OCI-LY1 (cell line): Measurements from ENCODE around the gene OPTC.

Experiments used
- H2AFZ ChIP-seq: fragments of 200-600 bp; sonication (generic), shearing (Covaris generic); 2 replicates; pipeline ENCODE4 v1.6.0; 2014; ENCODE audit warnings: antibody characterized with exemption, mild to moderate bottlenecking, low read length
- H3F3A ChIP-seq: fragments of 200-600 bp; sonication (generic), shearing (Covaris generic); 2 replicates; pipeline ENCODE4 v1.6.0; 2014; ENCODE audit warnings: mild to moderate bottlenecking, antibody characterized with exemption, low read length, moderate library complexity; ENCODE audit not compliant: insufficient read depth
- H3K27ac ChIP-seq: fragments of 200-600 bp; sonication (generic); 2 replicates; pipeline ENCODE4 v1.5.1; 2014; ENCODE audit warnings: low read length, mixed run types, mild to moderate bottlenecking, low read depth; ENCODE audit not compliant: poor library complexity, severe bottlenecking
- H3K27me3 ChIP-seq: fragments of 200-600 bp; sonication (generic); 2 replicates; pipeline ENCODE4 v1.6.0; 2014; ENCODE audit warnings: antibody characterized with exemption, mild to moderate bottlenecking, low read length, moderate library complexity; ENCODE audit not compliant: insufficient read depth
- H3K36me3 ChIP-seq: fragments of 200-600 bp; sonication (generic); 2 replicates; pipeline ENCODE4 v1.6.1; 2014; ENCODE audit warnings: mild to moderate bottlenecking, antibody characterized with exemption, low read length, moderate library complexity, mixed read lengths; ENCODE audit not compliant: insufficient read depth
- H3K4me1 ChIP-seq: fragments of 200-600 bp; sonication (generic); 2 replicates; pipeline ENCODE4 v1.5.1; 2014; ENCODE audit warnings: mild to moderate bottlenecking, low read length, moderate library complexity; ENCODE audit not compliant: insufficient read depth, severe bottlenecking
- H3K4me2 ChIP-seq: fragments of 200-600 bp; sonication (generic), shearing (Covaris generic); 2 replicates; pipeline ENCODE4 v1.6.1; 2014; ENCODE audit warnings: low read length
- H3K4me3 ChIP-seq: fragments of 200-600 bp; sonication (generic); 2 replicates; pipeline ENCODE4 v1.5.1; 2014; ENCODE audit warnings: low read length, low read depth, mild to moderate bottlenecking, mixed read lengths; ENCODE audit not compliant: poor library complexity, severe bottlenecking
- H3K79me2 ChIP-seq: fragments of 200-600 bp; shearing (Covaris generic); 2 replicates; pipeline ENCODE4 v1.6.1; 2016; ENCODE audit warnings: mixed run types, low read length, mixed read lengths; ENCODE audit not compliant: insufficient read depth
- H3K9ac ChIP-seq: fragments of 200-600 bp; sonication (generic), shearing (Covaris generic); 2 replicates; pipeline ENCODE4 v1.6.1; 2014; ENCODE audit warnings: mild to moderate bottlenecking, low read length, mixed read lengths
- H3K9me2 ChIP-seq: fragments of 200-600 bp; sonication (generic), shearing (Covaris generic); 2 replicates; pipeline ENCODE4 v1.6.1; 2014; ENCODE audit warnings: low read depth, mild to moderate bottlenecking, low read length, mixed read lengths
- H3K9me3 ChIP-seq: fragments of 200-600 bp; shearing (Covaris generic); 2 replicates; pipeline ENCODE4 v1.6.1; 2014; ENCODE audit warnings: low read length, mixed read lengths
- H4K20me1 ChIP-seq: fragments of 200-600 bp; sonication (generic), shearing (Covaris generic); 2 replicates; pipeline ENCODE4 v1.6.0; 2016; ENCODE audit warnings: mild to moderate bottlenecking, low read length; ENCODE audit not compliant: insufficient read depth
- EZH2 ChIP-seq: fragments of 200-600 bp; sonication (generic), shearing (Covaris generic); IDR thresholded peaks from 2 replicates; pipeline ENCODE4 v1.8.0; 2017; ENCODE audit warnings: borderline replicate concordance, mixed run types, mild to moderate bottlenecking, antibody characterized with exemption, low read length, moderate library complexity, mixed read lengths
- TF ChIP-seq, protein P1 (sequence below): fragments of 200-600 bp; sonication (generic), shearing (Covaris generic); IDR thresholded peaks from 2 replicates; pipeline ENCODE4 v1.5.1; 2017; ENCODE audit warnings: mild to moderate bottlenecking, antibody characterized with exemption, low read length, moderate library complexity, mixed read lengths

The OPTC gene

DNA sequence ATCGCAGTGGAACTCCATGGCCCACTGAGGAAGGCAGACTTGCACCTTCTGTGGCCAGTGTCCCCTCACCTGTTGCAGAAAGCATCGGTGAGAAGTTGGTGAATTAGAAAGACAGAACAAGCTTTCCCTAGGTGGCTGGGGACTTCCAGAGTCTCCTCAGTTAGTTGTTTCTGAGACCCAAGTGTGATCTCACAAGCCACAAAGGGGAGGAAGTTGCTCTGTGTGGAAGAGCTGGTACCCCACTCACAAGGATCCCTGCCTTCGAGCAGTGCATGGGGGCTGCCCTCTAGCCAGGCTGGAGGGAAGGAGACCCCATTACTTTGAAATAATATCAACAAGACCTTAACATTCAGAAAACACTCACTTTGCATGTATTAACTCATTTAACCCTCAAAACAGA lies 16.2 kb upstream of the OPTC start:
- H3K27ac ChIP-seq: peak overlapping the region; percentile 96

DNA sequence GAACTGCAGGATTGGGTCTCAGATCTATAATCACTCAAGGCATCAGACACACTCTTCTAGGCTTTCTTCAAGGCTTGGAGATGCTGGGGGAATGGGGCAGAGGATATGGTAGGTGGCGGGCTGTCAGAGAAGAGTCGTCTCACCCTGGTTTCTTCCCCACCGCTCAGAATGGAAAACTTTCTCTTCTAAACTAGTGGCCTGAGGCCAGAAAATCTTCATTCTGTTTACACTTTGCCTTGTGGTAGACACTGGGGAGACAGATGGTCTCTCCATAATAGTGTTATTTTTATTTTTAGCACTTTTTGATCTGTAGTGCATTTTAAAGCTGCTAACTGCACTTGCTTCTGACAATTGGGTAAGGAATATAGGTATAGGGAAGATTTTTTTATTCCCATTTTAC lies 15.7 kb upstream of the OPTC start:
- Histone ChIP-seq H3K9me2 (no peaks in the 10 kb centered on the region), H3K4me2 (peak overlapping the region; percentile 28; the same call in 1 of the 2 replicates), H3K4me3 (no peak overlapping the region), H3K27me3 (no peaks in the 10 kb centered on the region), H3K36me3 (no peaks in the 10 kb centered on the region), H4K20me1 (no peaks in the 10 kb centered on the region), H3K27ac (peak overlapping the region; percentile 96), H2AFZ (no peak overlapping the region), H3F3A (peaks cover 8% of the 10 kb centered on the region; the same call in 1 of the 2 replicates), H3K9me3 (no peaks in the 10 kb centered on the region), H3K4me1 (peaks cover 79% of the 10 kb centered on the region), H3K9ac (peak overlapping the region; percentile 39; the same call in 1 of the 2 replicates), H3K79me2 (no peaks in the 10 kb centered on the region)
- no peak for TF ChIP-seq EZH2
- TF ChIP-seq, protein P1, sequence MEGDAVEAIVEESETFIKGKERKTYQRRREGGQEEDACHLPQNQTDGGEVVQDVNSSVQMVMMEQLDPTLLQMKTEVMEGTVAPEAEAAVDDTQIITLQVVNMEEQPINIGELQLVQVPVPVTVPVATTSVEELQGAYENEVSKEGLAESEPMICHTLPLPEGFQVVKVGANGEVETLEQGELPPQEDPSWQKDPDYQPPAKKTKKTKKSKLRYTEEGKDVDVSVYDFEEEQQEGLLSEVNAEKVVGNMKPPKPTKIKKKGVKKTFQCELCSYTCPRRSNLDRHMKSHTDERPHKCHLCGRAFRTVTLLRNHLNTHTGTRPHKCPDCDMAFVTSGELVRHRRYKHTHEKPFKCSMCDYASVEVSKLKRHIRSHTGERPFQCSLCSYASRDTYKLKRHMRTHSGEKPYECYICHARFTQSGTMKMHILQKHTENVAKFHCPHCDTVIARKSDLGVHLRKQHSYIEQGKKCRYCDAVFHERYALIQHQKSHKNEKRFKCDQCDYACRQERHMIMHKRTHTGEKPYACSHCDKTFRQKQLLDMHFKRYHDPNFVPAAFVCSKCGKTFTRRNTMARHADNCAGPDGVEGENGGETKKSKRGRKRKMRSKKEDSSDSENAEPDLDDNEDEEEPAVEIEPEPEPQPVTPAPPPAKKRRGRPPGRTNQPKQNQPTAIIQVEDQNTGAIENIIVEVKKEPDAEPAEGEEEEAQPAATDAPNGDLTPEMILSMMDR: no peak

More for the DNA sequence above, 16.2 kb upstream of the OPTC start:
- no peak overlapping the region for H3K4me3 ChIP-seq
- no peaks in the 10 kb centered on the region for H3K36me3 ChIP-seq
- TF ChIP-seq, protein P1: no peak
- TF ChIP-seq EZH2: no peak
- H3K9ac ChIP-seq: peak overlapping the region; percentile 39; the same call in 1 of the 2 replicates
- peak overlapping the region; percentile 28; the same call in 1 of the 2 replicates for H3K4me2 ChIP-seq
- no peaks in the 10 kb centered on the region for H3K27me3 ChIP-seq
- H3K79me2 ChIP-seq: no peaks in the 10 kb centered on the region
- H3F3A ChIP-seq: peaks cover 8% of the 10 kb centered on the region; the same call in 1 of the 2 replicates
- H3K9me2 ChIP-seq: no peaks in the 10 kb centered on the region
- no peak overlapping the region for H2AFZ ChIP-seq
- H4K20me1 ChIP-seq: no peaks in the 10 kb centered on the region
- H3K4me1 ChIP-seq: peaks cover 74% of the 10 kb centered on the region
- H3K9me3 ChIP-seq: no peaks in the 10 kb centered on the region

DNA sequence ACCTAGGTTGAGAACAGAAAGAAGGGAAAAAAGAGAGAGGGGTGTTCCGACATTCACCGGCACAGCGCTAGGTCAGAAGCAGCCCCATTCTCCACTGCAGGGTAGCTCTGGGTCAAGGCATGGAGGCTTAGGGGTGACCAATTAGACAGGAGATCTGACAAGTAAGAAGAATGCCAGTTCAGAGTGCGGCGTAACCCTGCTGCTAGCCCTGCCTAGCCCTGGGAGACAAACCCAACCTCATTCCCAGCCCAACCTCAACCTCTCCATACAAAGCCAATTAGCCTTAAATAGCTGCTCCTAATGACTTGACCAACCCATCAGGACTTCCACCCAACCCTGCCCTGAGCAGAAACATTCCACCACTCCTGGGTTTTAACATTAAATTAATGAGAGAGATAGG lies 15.0 kb upstream of the OPTC start:
- Histone ChIP-seq H3K4me1 (peaks cover 86% of the 10 kb centered on the region), H3K27me3 (no peaks in the 10 kb centered on the region), H4K20me1 (no peaks in the 10 kb centered on the region), H3K4me2 (peak overlapping the region; percentile 28; the same call in 1 of the 2 replicates), H2AFZ (no peak overlapping the region), H3F3A (peaks cover 8% of the 10 kb centered on the region; the same call in 1 of the 2 replicates), H3K79me2 (no peaks in the 10 kb centered on the region), H3K27ac (peak overlapping the region; percentile 96), H3K9me3 (no peaks in the 10 kb centered on the region), H3K9ac (peak overlapping the region; percentile 39; the same call in 1 of the 2 replicates), H3K4me3 (no peak overlapping the region), H3K9me2 (no peaks in the 10 kb centered on the region), H3K36me3 (no peaks in the 10 kb centered on the region)
- TF ChIP-seq, protein P1: no peak
